GM12878 (cell line): ENCODE results near the gene P4HTM. TPM values are rescaled to one million over a fixed set of nuclear protein-coding genes. Genes with fewer than 3 reads are reported as not detected.

Experiments used
- ATAC-seq: fragments of 200-7000 bp; cut with Tn5 transposase; 3 replicates; pipeline ENCODE4 v1.9.1; 2020; ENCODE audit warnings: mild to moderate bottlenecking, moderate library complexity
- BruUV-seq: library from RNA; stranded (reverse); fragments of 400-500 nt; replicated peaks from 2 replicates; lab custom pipeline; 2021; lab: Mats Ljungman, UMichigan
- CTCF ChIA-PET: fragments of 300-600 bp; sonication (Branson Sonifier 250); formaldehyde crosslinking; extraction: SDS; loops from one replicate; lab custom pipeline; 2021; ENCODE audit warnings: inconsistent platforms; lab: Yijun Ruan, JAX
- POLR2A ChIA-PET: fragments of 350-600 bp; formaldehyde crosslinking; extraction: SDS; loops from one replicate; lab custom pipeline; 2021; ENCODE audit warnings: inconsistent platforms; lab: Charles Lee
- RAD21 ChIA-PET: fragments of 300-600 bp; sonication (Branson Sonifier 250); formaldehyde crosslinking; loops from one replicate; lab custom pipeline; 2023; ENCODE audit warnings: antibody characterized with exemption; ENCODE audit not compliant: unreplicated experiment; lab: Charles Lee
- SMC1A ChIA-PET: fragments of 300-600 bp; sonication (Branson Sonifier 250); formaldehyde crosslinking; loops from one replicate; lab custom pipeline; 2023; ENCODE audit not compliant: unreplicated experiment, uncharacterized antibody; lab: Charles Lee
- DNase-seq: peaks from one replicate; pipeline ENCODE4 v3.0.0-alpha.2; 2011; ENCODE audit warnings: low read depth, low spot score
- FAIRE-seq: peaks from 3 replicates; lab custom pipeline; 2011; peaks lifted over from hg19 to GRCh38; lab: Jason Lieb, UNC
- H2AFZ ChIP-seq: 2 replicates; pipeline ENCODE4 v1.6.0; 2011; ENCODE audit warnings: low read depth, low read length, control low read depth; ENCODE audit not compliant: control insufficient read depth
- H3K27ac ChIP-seq: 2 replicates; pipeline ENCODE4 v1.5.1; 2011; ENCODE audit warnings: control low read depth; ENCODE audit not compliant: control insufficient read depth, insufficient read depth
- H3K27me3 ChIP-seq, 2 experiments: replicated peaks in 1 of 2; 2 replicates each; pipeline versions ENCODE4 v1.6.0 to v1.6.1; 2011; ENCODE audit warnings: low read length in 1 of 2; ENCODE audit not compliant: control insufficient read depth in 2 of 2, insufficient read depth in 2 of 2
- H3K36me3 ChIP-seq, 2 experiments: 2 replicates each; pipeline ENCODE4 v1.5.1; 2011; ENCODE audit warnings: low read length in 1 of 2; ENCODE audit not compliant: control insufficient read depth in 2 of 2, insufficient read depth in 2 of 2
- H3K4me1 ChIP-seq: 2 replicates; pipeline ENCODE4 v1.6.1; 2011; ENCODE audit warnings: mild to moderate bottlenecking, low read length, moderate library complexity, mixed read lengths; ENCODE audit not compliant: control insufficient read depth, insufficient read depth
- H3K4me2 ChIP-seq: 2 replicates; pipeline ENCODE4 v1.6.0; 2011; ENCODE audit warnings: control low read depth; ENCODE audit not compliant: control insufficient read depth, insufficient read depth
- H3K4me3 ChIP-seq: fragments of 200-600 bp; sonication (generic); 2 replicates; pipeline ENCODE4 v1.5.1; 2016
- H3K79me2 ChIP-seq: 2 replicates; pipeline ENCODE4 v1.6.0; 2011; ENCODE audit warnings: low read length; ENCODE audit not compliant: control insufficient read depth, insufficient read depth
- H3K9ac ChIP-seq: 2 replicates; pipeline ENCODE4 v1.8.0; 2011; ENCODE audit warnings: low read length, control low read depth, mixed read lengths; ENCODE audit not compliant: control insufficient read depth, insufficient read depth
- H3K9me3 ChIP-seq: replicated peaks from 3 replicates; pipeline ENCODE4 v1.5.1; 2011; ENCODE audit warnings: mild to moderate bottlenecking, low read length; ENCODE audit not compliant: control insufficient read depth, insufficient read depth
- H4K20me1 ChIP-seq: 2 replicates; pipeline ENCODE4 v1.6.0; 2011; ENCODE audit not compliant: control insufficient read depth, insufficient read depth
- CREB1 ChIP-seq: IDR thresholded peaks from 2 replicates; pipeline ENCODE4 v1.6.1; 2012; ENCODE audit warnings: low read depth, mild to moderate bottlenecking, inconsistent platforms
- E2F8 ChIP-seq: fragments of 450-650 bp; IDR thresholded peaks from 2 replicates; pipeline ENCODE4 v1.6.1; 2018; ENCODE audit warnings: mild to moderate bottlenecking, low read depth, moderate library complexity; ENCODE audit not compliant: partially characterized antibody
- HDAC6 ChIP-seq: fragments of 200-600 bp; sonication (generic); IDR thresholded peaks from one replicate; pipeline ENCODE4 v1.8.0; 2017; ENCODE audit warnings: antibody characterized with exemption; ENCODE audit not compliant: unreplicated experiment
- NFXL1 ChIP-seq: fragments of 450-650 bp; IDR thresholded peaks from 2 replicates; pipeline ENCODE4 v1.6.1; 2017; ENCODE audit warnings: antibody characterized with exemption, mild to moderate bottlenecking, borderline replicate concordance
- POLR2AphosphoS5 ChIP-seq: IDR thresholded peaks from 2 replicates; pipeline ENCODE4 v1.6.1; 2011; ENCODE audit warnings: mild to moderate bottlenecking, low read length, inconsistent platforms
- PRDM15 ChIP-seq: fragments of 450-650 bp; formaldehyde crosslinking; IDR thresholded peaks from 2 replicates; pipeline ENCODE4 v1.4.0; 2020; ENCODE audit warnings: mild to moderate bottlenecking, moderate library complexity
- SPI1 ChIP-seq: IDR thresholded peaks from 2 replicates; pipeline ENCODE4 v1.6.1; 2011; ENCODE audit warnings: low read depth, mild to moderate bottlenecking, low read length, moderate library complexity, borderline replicate concordance; ENCODE audit not compliant: insufficient read depth
- SREBF2 ChIP-seq: IDR thresholded peaks from 2 replicates; pipeline ENCODE4 v1.6.1; 2012; ENCODE audit warnings: mild to moderate bottlenecking, low read length
- TARDBP ChIP-seq: IDR thresholded peaks from 2 replicates; pipeline ENCODE4 v1.6.1; 2016; ENCODE audit warnings: borderline replicate concordance
- WRNIP1 ChIP-seq: IDR thresholded peaks from 2 replicates; pipeline ENCODE4 v1.6.1; 2011; ENCODE audit warnings: low read depth, low read length, improper control_type of control experiment, borderline replicate concordance
- ZZZ3 ChIP-seq: IDR thresholded peaks from 2 replicates; pipeline ENCODE4 v1.6.1; 2011; ENCODE audit warnings: low read depth; ENCODE audit not compliant: control insufficient read depth, insufficient read length
- WGBS: methylation state at CpG from one replicate; pipeline ENCODE4 v1.1.6; 2016; ENCODE audit warnings: low lambda C conversion rate; ENCODE audit not compliant: insufficient replicate concordance, insufficient coverage; ENCODE audit errors: missing lambda C conversion rate; 5-methylcytosine and 5-hydroxymethylcytosine counted together
- in situ Hi-C: fragments of 300-500 bp; cut with MboI; formaldehyde crosslinking; loops from 9 replicates; pipeline ENCODE4 v1.14.3; 2018; ENCODE audit warnings: mixed read lengths
- intact Hi-C: fragments of 100-400 bp; cut with micrococcal nuclease; formaldehyde crosslinking; loops from one replicate; pipeline ENCODE4 v1.14.2; 2022; ENCODE audit not compliant: unreplicated experiment
- polyA plus RNA-seq, 11 experiments: library from polyadenylated mRNA; depleted of rRNA in 4 of 11; unstranded in 6 of 11; stranded (reverse) in 5 of 11; fragments of >200 nt; fragmentation: Nextera tagmentation in 4 of 11; fragmentation: Illumina TruSeq in 1 of 11; extraction: Ambion mirVana in 4 of 11; extraction: Trizol in 1 of 11; gene quantifications; 1 replicate in 1 of 11; 2 replicates in 10 of 11; pipeline versions ENCODE4 v1.2.1 to v1.2.3, GENCODE V29; 2011 to 2016; ENCODE audit warnings: inconsistent platforms in 2 of 11, missing spikeins in 2 of 11, low read depth in 1 of 11
- total RNA-seq, 4 experiments: library from RNA; depleted of rRNA in 3 of 4; stranded (reverse); fragments of >200 nt in 3 of 4; fragmentation: Illumina TruSeq in 1 of 4; extraction: Trizol in 1 of 4; gene quantifications; 2 replicates each; pipeline versions ENCODE4 v1.2.1 to v1.2.3, GENCODE V29; 2013 to 2021
- TF ChIP-seq, protein P1 (sequence below): IDR thresholded peaks from 2 replicates; pipeline ENCODE4 v1.6.1; 2011; ENCODE audit warnings: low read depth, mild to moderate bottlenecking, low read length, moderate library complexity, borderline replicate concordance; ENCODE audit errors: extremely low read depth
- TF ChIP-seq, protein P2 (sequence below): IDR thresholded peaks from 2 replicates; pipeline ENCODE4 v1.6.1; 2011; ENCODE audit warnings: low read depth, low read length, improper control_type of control experiment, borderline replicate concordance

The P4HTM gene
- total and polyA plus RNA-seq, 10 of the 15 experiments (the other 5 are each of a cell fraction or from before 2014, with no cell fraction given) = 0.76 to 28.8 (median 22.9) TPM

DNA sequence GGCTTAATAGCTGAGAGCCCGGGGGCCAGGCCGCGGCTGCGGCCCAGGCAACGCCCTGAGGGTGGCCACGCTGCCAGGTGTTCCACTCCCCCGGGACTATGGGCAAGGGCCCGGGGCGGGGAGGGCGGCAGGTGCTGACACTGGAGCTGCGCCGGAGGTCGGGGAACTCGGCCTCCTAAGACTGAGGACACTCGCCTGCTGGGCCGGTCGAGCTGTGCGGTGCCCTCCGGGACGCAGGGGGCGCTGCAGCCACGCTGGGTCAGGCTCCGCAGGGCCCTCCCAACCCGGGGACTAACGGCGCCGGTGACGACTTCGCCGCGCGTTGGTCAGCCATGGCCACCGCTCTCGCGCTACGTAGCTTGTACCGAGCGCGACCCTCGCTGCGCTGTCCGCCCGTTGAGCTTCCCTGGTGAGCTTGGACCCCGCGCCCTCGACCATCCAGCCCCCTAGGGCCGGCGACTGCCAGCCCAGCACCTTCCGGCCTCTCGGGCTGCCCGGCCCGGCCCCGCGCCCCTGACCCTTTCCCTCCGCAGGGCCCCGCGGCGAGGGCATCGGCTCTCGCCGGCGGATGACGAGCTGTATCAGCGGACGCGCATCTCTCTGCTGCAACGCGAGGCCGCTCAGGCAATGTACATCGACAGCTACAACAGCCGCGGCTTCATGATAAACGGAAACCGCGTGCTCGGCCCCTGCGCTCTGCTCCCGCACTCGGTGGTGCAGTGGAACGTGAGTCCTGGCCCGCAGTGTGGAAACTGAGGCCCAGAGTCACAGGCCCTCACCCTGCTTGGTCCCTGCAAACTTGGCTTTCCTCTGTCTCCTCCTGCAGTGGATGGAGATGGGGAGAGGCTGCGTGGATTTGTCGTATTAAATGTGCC is 32.0 kb downstream of the P4HTM start, which contains the start of gene NDUFAF3:
Gene NDUFAF3, plus strand, starts transcription at position 309 of the 875 bp plus-strand sequence. Its CDS starts 24 bp downstream, at position 333.
- in situ Hi-C loops = no loop called here
- SMC1A ChIA-PET = interaction anchor here (1.8 to 6.1 kb wide), 2 partner anchors 15 to 33 kb away, joined by 5 to 31 read pairs; partner anchors contain the start of genes P4HTM and WDR6
- POLR2A ChIA-PET = interaction anchor here (0.6 to 4.3 kb wide), 16 partner anchors 9 to 338 kb away, joined by 3 to 69 read pairs (median 6); partner anchors contain the start of genes QRICH1, USP19 and WDR6
- Histone ChIP-seq H2AFZ (peak within 1 kb of the TSS; percentile 79), H3K36me3 (peaks cover 19% of the 10 kb centered on the region in 2 experiments), H4K20me1 (no peaks in the 10 kb centered on the region), H3K27me3 (no peaks in the 10 kb centered on the region), H3K79me2 (peaks cover 50% of the 10 kb centered on the region), H3K9me3 (no peaks in the 10 kb centered on the region), H3K9ac (peak within 1 kb of the TSS; percentile 81), H3K27ac (peak within 1 kb of the TSS; percentile 94), H3K4me3 (peak within 1 kb of the TSS; percentile 95), H3K4me1 (peaks cover 21% of the 10 kb centered on the region), H3K4me2 (peak within 1 kb of the TSS; percentile 89)
- FAIRE-seq (peak; percentile 54), ATAC-seq (peak; percentile 81), DNase-seq (peak; percentile 74)
- BruUV-seq = TSS peak; percentile 59
- intact Hi-C loops = loop anchor here (1.0 to 10.0 kb wide), 5 partner anchors 15 to 653 kb away; partner anchors contain the start of genes APEH, P4HTM, QRICH1 and USP4
- RAD21 ChIA-PET = interaction anchor here (0.9 to 4.1 kb wide), 6 partner anchors 14 to 82 kb away, joined by 3 to 40 read pairs (median 6); partner anchors contain the start of genes P4HTM, QARS1, QRICH1 and WDR6
- WGBS = 2% methylated on average over 65 of the region's 83 CpGs
- CTCF ChIA-PET = interaction anchor here (0.7 to 5.9 kb wide), 16 partner anchors 10 to 427 kb away, joined by 3 to 83 read pairs (median 5); partner anchors contain the start of genes IP6K2, P4HTM, QRICH1 and WDR6
- TF ChIP-seq TARDBP (no peak), ZZZ3 (no peak), WRNIP1 (0 out of 2 replicates have a peak, but pooled peaks have one; percentile 61), CREB1 (no peak), HDAC6 (no peak), SREBF2 (no peak), PRDM15 (CRISPR knock-in tag) (no peak), SPI1 (no peak), NFXL1 (no peak), POLR2AphosphoS5 (no peak; the same call in 1 of the 2 replicates), E2F8 (no peak)
- TF ChIP-seq, protein P1, sequence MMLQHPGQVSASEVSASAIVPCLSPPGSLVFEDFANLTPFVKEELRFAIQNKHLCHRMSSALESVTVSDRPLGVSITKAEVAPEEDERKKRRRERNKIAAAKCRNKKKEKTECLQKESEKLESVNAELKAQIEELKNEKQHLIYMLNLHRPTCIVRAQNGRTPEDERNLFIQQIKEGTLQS = no peak
- TF ChIP-seq, protein P2, sequence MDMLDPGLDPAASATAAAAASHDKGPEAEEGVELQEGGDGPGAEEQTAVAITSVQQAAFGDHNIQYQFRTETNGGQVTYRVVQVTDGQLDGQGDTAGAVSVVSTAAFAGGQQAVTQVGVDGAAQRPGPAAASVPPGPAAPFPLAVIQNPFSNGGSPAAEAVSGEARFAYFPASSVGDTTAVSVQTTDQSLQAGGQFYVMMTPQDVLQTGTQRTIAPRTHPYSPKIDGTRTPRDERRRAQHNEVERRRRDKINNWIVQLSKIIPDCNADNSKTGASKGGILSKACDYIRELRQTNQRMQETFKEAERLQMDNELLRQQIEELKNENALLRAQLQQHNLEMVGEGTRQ = no peak
